DND-41 (cell line): Measurements from ENCODE around the gene PLPP3.

Experiments
- ATAC-seq: fragments of 200-7000 bp; cut with Tn5 transposase; 3 replicates; pipeline ENCODE4 v1.9.1; 2021; ENCODE audit warnings: low read depth; ENCODE audit not compliant: insufficient read depth
- DNase-seq: peaks from one replicate; pipeline ENCODE4 v3.0.0-alpha.2; 2020
- H2AFZ ChIP-seq: 2 replicates; pipeline ENCODE4 v1.6.0; 2012; ENCODE audit warnings: low read depth, low read length
- H3K27ac ChIP-seq: 2 replicates; pipeline ENCODE4 v1.5.1; 2012; ENCODE audit warnings: low read length, inconsistent platforms
- H3K27me3 ChIP-seq: fragments of 200-600 bp; sonication (generic); 2 replicates; pipeline ENCODE4 v1.6.0; 2012; ENCODE audit warnings: low read length, mild to moderate bottlenecking, inconsistent platforms; ENCODE audit not compliant: insufficient read depth, poor library complexity
- H3K36me3 ChIP-seq: 2 replicates; pipeline ENCODE4 v1.5.1; 2012; ENCODE audit warnings: low read length, inconsistent platforms; ENCODE audit not compliant: insufficient read depth
- H3K4me1 ChIP-seq: 2 replicates; pipeline ENCODE4 v1.5.1; 2012; ENCODE audit warnings: mild to moderate bottlenecking, low read length; ENCODE audit not compliant: insufficient read depth
- H3K4me2 ChIP-seq: 2 replicates; pipeline ENCODE4 v1.6.0; 2012; ENCODE audit warnings: mild to moderate bottlenecking, moderate library complexity, low read length, inconsistent platforms; ENCODE audit not compliant: insufficient read depth
- H3K4me3 ChIP-seq, 2 experiments: fragments of 200-600 bp in 1 of 2; shearing (Covaris generic) in 1 of 2; 2 replicates each; pipeline ENCODE4 v1.5.1; 2012 to 2016; ENCODE audit warnings: inconsistent platforms in 2 of 2, low read length in 2 of 2, mild to moderate bottlenecking in 2 of 2, low read depth in 1 of 2, moderate library complexity in 1 of 2
- H3K79me2 ChIP-seq: 2 replicates; pipeline ENCODE4 v1.6.0; 2012; ENCODE audit warnings: low read length, inconsistent platforms; ENCODE audit not compliant: insufficient read depth
- H3K9ac ChIP-seq: 2 replicates; pipeline ENCODE4 v1.6.0; 2012; ENCODE audit warnings: low read depth, mild to moderate bottlenecking, inconsistent platforms, low read length, moderate library complexity
- H3K9me3 ChIP-seq: 2 replicates; pipeline ENCODE4 v1.5.1; 2012; ENCODE audit warnings: low read length, moderate library complexity, mild to moderate bottlenecking, inconsistent platforms; ENCODE audit not compliant: insufficient read depth, severe bottlenecking
- H4K20me1 ChIP-seq: 2 replicates; pipeline ENCODE4 v1.6.0; 2012; ENCODE audit warnings: low read length; ENCODE audit not compliant: insufficient read depth
- CTCF ChIP-seq: IDR thresholded peaks from 2 replicates; pipeline ENCODE4 v1.5.1; 2012; ENCODE audit warnings: borderline replicate concordance, low read length, moderate library complexity, mild to moderate bottlenecking; ENCODE audit not compliant: poor library complexity, severe bottlenecking; ENCODE audit errors: extremely low read depth
- EZH2 ChIP-seq: IDR thresholded peaks from 3 replicates; pipeline ENCODE4 v1.6.1; 2012; ENCODE audit warnings: borderline replicate concordance, low read depth, mild to moderate bottlenecking, moderate library complexity, low read length, inconsistent platforms; ENCODE audit not compliant: severe bottlenecking

Gene PLPP3

DNA sequence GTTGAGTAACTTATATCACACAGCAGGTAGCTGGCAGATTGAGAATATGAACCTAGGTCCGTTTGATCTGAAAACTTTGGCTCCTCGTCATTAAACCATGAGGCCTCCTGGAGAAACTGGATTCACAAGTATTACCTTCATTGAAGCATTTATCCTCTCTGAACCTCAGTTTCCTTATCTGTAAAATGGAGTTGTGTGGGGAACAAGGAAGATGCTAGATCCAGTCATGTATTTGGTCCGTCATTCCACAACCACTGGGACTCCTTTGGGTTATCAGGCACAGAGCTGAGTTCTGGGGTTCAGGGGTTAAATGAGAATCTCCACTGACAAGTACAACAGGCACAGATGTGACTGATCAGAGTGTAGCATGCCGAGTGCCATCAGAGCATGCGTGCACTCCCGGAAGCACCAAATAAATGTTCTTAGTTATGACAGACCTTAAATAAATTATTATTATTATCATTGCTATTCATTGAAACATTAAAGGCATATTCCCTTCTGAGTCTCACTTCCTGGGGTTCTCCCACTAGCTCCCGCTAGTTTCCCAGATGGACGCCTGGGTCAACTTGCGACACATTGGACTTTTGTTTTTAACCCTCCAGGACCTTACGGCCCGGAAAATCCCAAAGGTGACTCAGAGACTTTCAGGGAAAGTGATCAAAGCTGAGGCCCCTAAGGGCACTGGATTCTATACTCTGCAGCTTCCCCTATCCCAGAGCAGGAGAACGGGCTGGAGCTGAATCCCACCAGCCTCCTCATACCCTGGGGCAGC is 130.6 kb downstream of the PLPP3 start:
- Histone ChIP-seq H2AFZ (no peak overlapping the region), H3K27ac (no peak overlapping the region)
- TF ChIP-seq CTCF, result no peak
- TF ChIP-seq EZH2, result no peak

GRCh38 chr1:56447823-56448222 is 131.5 kb downstream of the PLPP3 start:
- no peaks in the 10 kb centered on the region for H3K27me3 ChIP-seq
- no peaks in the 10 kb centered on the region for H3K36me3 ChIP-seq
- H2AFZ ChIP-seq, result no peak overlapping the region
- TF ChIP-seq EZH2, result no peak
- no peak for TF ChIP-seq CTCF
- no peak for DNase-seq
- H3K27ac ChIP-seq, result no peak overlapping the region
- H3K4me3 ChIP-seq, result no peak overlapping the region
- H3K79me2 ChIP-seq, result no peaks in the 10 kb centered on the region
- no peaks in the 10 kb centered on the region for H4K20me1 ChIP-seq
- H3K9ac ChIP-seq, result no peak overlapping the region
- H3K4me2 ChIP-seq, result no peak overlapping the region
- no peak for ATAC-seq
- H3K4me1 ChIP-seq, result no peaks in the 10 kb centered on the region
- no peaks in the 10 kb centered on the region for H3K9me3 ChIP-seq

More for the DNA sequence above, 130.6 kb downstream of the PLPP3 start:
- ATAC-seq, result no peak
- H3K27me3 ChIP-seq, result no peaks in the 10 kb centered on the region
- no peak overlapping the region for H3K9ac ChIP-seq
- no peak overlapping the region for H3K4me2 ChIP-seq
- DNase-seq, result no peak
- no peak overlapping the region for H3K4me3 ChIP-seq
- no peaks in the 10 kb centered on the region for H3K36me3 ChIP-seq
- no peaks in the 10 kb centered on the region for H4K20me1 ChIP-seq
- H3K4me1 ChIP-seq, result no peaks in the 10 kb centered on the region
- no peaks in the 10 kb centered on the region for H3K9me3 ChIP-seq
- H3K79me2 ChIP-seq, result no peaks in the 10 kb centered on the region

DNA sequence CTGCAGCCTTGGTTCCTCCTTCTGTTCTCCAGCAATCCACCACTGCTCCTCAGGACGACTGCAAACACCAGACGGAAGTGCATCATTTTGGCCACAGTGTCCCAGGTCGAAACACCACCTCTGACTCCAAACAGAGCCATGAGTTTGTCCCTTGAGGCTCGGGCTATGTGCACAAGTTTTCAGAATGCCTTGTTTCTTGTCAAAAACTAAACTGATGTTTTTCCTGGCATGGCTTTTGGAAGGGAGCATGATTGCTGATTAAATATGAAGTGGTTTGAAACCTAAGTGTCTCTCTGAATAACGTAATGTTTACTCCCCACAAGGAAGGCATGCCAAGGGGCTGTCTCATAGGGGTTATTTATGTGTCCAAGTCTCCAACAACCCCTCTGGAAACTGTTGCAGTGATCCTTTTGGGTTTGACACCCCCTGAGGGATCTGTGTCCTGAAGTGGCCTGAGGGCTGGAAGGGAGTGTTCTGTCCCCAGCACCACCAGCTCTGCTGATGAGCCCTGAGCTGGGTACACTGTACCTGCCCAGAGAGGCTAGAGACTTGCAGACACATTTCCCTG is 132.7 kb downstream of the PLPP3 start:
- Histone ChIP-seq H3K9me3 (no peaks in the 10 kb centered on the region), H3K27me3 (no peaks in the 10 kb centered on the region), H3K4me1 (no peaks in the 10 kb centered on the region), H3K4me2 (no peak overlapping the region), H3K36me3 (no peaks in the 10 kb centered on the region), H4K20me1 (no peaks in the 10 kb centered on the region), H3K9ac (no peak overlapping the region), H3K27ac (no peak overlapping the region), H3K79me2 (no peaks in the 10 kb centered on the region), H2AFZ (no peak overlapping the region), H3K4me3 (no peak overlapping the region)
- no peak for DNase-seq
- ATAC-seq, result no peak
- TF ChIP-seq EZH2, result no peak
- TF ChIP-seq CTCF, result no peak
